Activated CD8-positive, alpha-beta memory T cell treated with anti-CD3 and anti-CD28 coated beads for 48 hours (primary cell): ENCODE measurements around the gene KRTAP3-2.

Source experiments
- DNase-seq, 3 experiments: peaks; one replicate each; pipeline ENCODE4 v3.0.0-alpha.2; 2020; ENCODE audit warnings: low read depth in 2 of 3, low spot score in 2 of 3

Gene KRTAP3-2

GRCh38 chr17:40966848-40967247 is 32.9 kb downstream of the KRTAP3-2 start, which contains the start of gene KRT39:
TSS of gene KRT39 (minus strand) at chr17:40966948. CDS start at chr17:40966856, 92 bp downstream.
- DNase-seq = no peak

GRCh38 chr17:40963838-40964237 is 35.9 kb downstream of the KRTAP3-2 start:
- DNase-seq = no peak

GRCh38 chr17:40962059-40962561 is 37.6 kb downstream of the KRTAP3-2 start:
- no peak for DNase-seq

- DNase-seq = no peak
These were observed 38.1 kb downstream of the KRTAP3-2 start for GRCh38 chr17:40961591-40961990.

GRCh38 chr17:40960144-40960543 is 39.6 kb downstream of the KRTAP3-2 start:
- DNase-seq = no peak

- DNase-seq = no peak
These were observed 41.4 kb downstream of the KRTAP3-2 start for GRCh38 chr17:40958086-40958953.

- DNase-seq = no peak
These were observed 43.1 kb downstream of the KRTAP3-2 start for GRCh38 chr17:40956401-40957254.

GRCh38 chr17:40953881-40954280 is 45.8 kb downstream of the KRTAP3-2 start:
- DNase-seq = no peak

GRCh38 chr17:40952661-40953060 is 47.0 kb downstream of the KRTAP3-2 start:
- no peak for DNase-seq

- DNase-seq = no peak
These were observed 47.6 kb downstream of the KRTAP3-2 start for GRCh38 chr17:40952154-40952553.

GRCh38 chr17:40951011-40951622 is 48.6 kb downstream of the KRTAP3-2 start:
- DNase-seq = no peak

- no peak for DNase-seq
These were observed 49.5 kb downstream of the KRTAP3-2 start for GRCh38 chr17:40950176-40950575.

GRCh38 chr17:40949418-40949817 is 50.3 kb downstream of the KRTAP3-2 start:
- no peak for DNase-seq
